Tibial artery (tissue), 4 donors: ENCODE results near the gene ZNF610.

ENCODE experiments used
- DNase-seq, 2 donors: peaks; one replicate each; pipeline ENCODE4 v3.0.0-alpha.2; 2019
- H3K27ac ChIP-seq, 2 donors: fragments of 200-600 bp; sonication (generic) in 1 of 2; 1 replicate in 1 of 2; 2 replicates in 1 of 2; pipeline ENCODE4 v1.5.1; 2018 to 2019; ENCODE audit warnings: mild to moderate bottlenecking in 1 of 2
- H3K27me3 ChIP-seq, 2 donors: fragments of 200-600 bp; sonication (generic) in 1 of 2; one replicate each; pipeline versions ENCODE4 v1.5.1 to v1.6.0; 2016 to 2019
- H3K36me3 ChIP-seq, 3 donors: fragments of 200-600 bp; sonication (generic) in 2 of 3; one replicate each; pipeline ENCODE4 v1.5.1; 2016 to 2019; ENCODE audit warnings: mild to moderate bottlenecking in 2 of 3
- H3K4me1 ChIP-seq, 4 donors: fragments of 200-600 bp; sonication (generic) in 2 of 4; 1 replicate in 3 of 4; 2 replicates in 1 of 4; pipeline ENCODE4 v1.5.1; 2016 to 2019
- H3K4me3 ChIP-seq, 2 donors: fragments of 200-600 bp; sonication (generic) in 1 of 2; 1 replicate in 1 of 2; 2 replicates in 1 of 2; pipeline ENCODE4 v1.5.1; 2018 to 2019; ENCODE audit warnings: mild to moderate bottlenecking in 2 of 2
- H3K9me3 ChIP-seq, 3 donors: fragments of 200-600 bp; sonication (generic) in 1 of 3; one replicate each; pipeline ENCODE4 v1.5.1; 2016 to 2019
- intact Hi-C: fragments of 100-400 bp; cut with DNase I; formaldehyde crosslinking; loops from one replicate; pipeline ENCODE4 v1.15.0; 2023; ENCODE audit warnings: low total_unique reads
- TF ChIP-seq, protein P1 (sequence below), 2 experiments: fragments of 200-600 bp in 1 of 2; fragments of 450-650 bp in 1 of 2; IDR thresholded peaks; one replicate each; pipeline ENCODE4 v1.5.1; 2017 to 2019; ENCODE audit warnings: antibody characterized with exemption in 2 of 2, mild to moderate bottlenecking in 1 of 2, moderate library complexity in 1 of 2

Gene ZNF610

DNA sequence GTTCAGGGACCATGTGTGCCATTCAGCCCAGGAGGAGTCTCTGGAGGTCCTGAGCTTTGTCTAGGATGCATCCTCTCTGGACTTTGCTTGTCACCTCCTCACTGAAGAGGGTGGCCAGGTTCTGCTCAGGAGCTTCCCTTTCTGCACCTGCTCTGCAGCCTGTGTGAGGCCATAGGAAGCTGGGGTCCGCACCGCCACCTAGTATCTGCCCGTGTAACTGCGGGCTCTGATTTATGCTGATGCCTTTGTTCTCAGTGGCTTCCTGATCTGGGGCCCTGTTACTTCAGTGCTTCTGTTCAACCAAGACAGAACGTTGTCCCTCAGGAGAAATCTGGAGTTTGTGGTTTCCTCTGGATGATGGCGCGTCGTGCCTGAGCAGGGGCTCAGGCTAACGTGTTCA lies 15.5 kb downstream of the ZNF610 start:
- DNase-seq = no peak
- Histone ChIP-seq H3K9me3 (peaks cover 0 to 3% (median 0%) of the 10 kb centered on the region in 3 donors), H3K27me3 (no peaks in the 10 kb centered on the region), H3K27ac (no peak overlapping the region), H3K4me3 (no peak overlapping the region), H3K36me3 (peaks cover 70 to 90% (median 89%) of the 10 kb centered on the region in 3 donors), H3K4me1 (no peaks in the 10 kb centered on the region)
- TF ChIP-seq, protein P1, sequence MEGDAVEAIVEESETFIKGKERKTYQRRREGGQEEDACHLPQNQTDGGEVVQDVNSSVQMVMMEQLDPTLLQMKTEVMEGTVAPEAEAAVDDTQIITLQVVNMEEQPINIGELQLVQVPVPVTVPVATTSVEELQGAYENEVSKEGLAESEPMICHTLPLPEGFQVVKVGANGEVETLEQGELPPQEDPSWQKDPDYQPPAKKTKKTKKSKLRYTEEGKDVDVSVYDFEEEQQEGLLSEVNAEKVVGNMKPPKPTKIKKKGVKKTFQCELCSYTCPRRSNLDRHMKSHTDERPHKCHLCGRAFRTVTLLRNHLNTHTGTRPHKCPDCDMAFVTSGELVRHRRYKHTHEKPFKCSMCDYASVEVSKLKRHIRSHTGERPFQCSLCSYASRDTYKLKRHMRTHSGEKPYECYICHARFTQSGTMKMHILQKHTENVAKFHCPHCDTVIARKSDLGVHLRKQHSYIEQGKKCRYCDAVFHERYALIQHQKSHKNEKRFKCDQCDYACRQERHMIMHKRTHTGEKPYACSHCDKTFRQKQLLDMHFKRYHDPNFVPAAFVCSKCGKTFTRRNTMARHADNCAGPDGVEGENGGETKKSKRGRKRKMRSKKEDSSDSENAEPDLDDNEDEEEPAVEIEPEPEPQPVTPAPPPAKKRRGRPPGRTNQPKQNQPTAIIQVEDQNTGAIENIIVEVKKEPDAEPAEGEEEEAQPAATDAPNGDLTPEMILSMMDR (IDR thresholded peaks at IDR 0.05) = no peak
- intact Hi-C loops = no loop called here

- H3K4me3 ChIP-seq = no peak overlapping the region
- H3K9me3 ChIP-seq = peaks cover 0 to 59% (median 43%) of the 10 kb centered on the region in 3 donors
- no peaks in the 10 kb centered on the region for H3K27me3 ChIP-seq
- H3K27ac ChIP-seq = no peak overlapping the region
- intact Hi-C loops = loop anchor here (5.0 kb wide), 1 partner anchor 331 kb away; no protein-coding TSS in a partner anchor
- peaks cover 0 to 9% (median 8%) of the 10 kb centered on the region in 4 donors for H3K4me1 ChIP-seq
- TF ChIP-seq, protein P1 (IDR thresholded peaks at IDR 0.05) = no peak
- peaks cover 47 to 58% (median 48%) of the 10 kb centered on the region in 3 donors for H3K36me3 ChIP-seq
- no peak for DNase-seq
These were observed 30.4 kb downstream of the ZNF610 start for GRCh38 chr19:52366414-52366824.

- Histone ChIP-seq H3K4me1 (peaks cover 0 to 11% (median 8%) of the 10 kb centered on the region in 4 donors), H3K9me3 (peaks cover 0 to 33% (median 20%) of the 10 kb centered on the region in 3 donors), H3K36me3 (peaks cover 45 to 54% (median 45%) of the 10 kb centered on the region in 3 donors), H3K27me3 (no peaks in the 10 kb centered on the region), H3K27ac (peak within 1 kb of the TSS; percentile 89 to 97), H3K4me3 (peak within 1 kb of the TSS; percentile 83 to 85)
- intact Hi-C loops = loop anchor here (5.0 kb wide), 1 partner anchor 328 kb away; no protein-coding TSS in a partner anchor
- DNase-seq = peak; percentile 93 to 95
- TF ChIP-seq, protein P1 (IDR thresholded peaks at IDR 0.05) = no peak
These were observed 33.7 kb downstream of the ZNF610 start, which contains the start of gene ZNF880 for GRCh38 chr19:52369559-52370340. Gene ZNF880, plus strand, starts transcription at chr19:52369923. Its CDS starts 43 bp downstream, at chr19:52369966.

GRCh38 chr19:52370341-52370710 lies 34.3 kb downstream of the ZNF610 start:
- TF ChIP-seq, protein P1 (IDR thresholded peaks at IDR 0.05) = no peak
- no peak for DNase-seq
- intact Hi-C loops = no loop called here

GRCh38 chr19:52391135-52391534 lies 55.1 kb downstream of the ZNF610 start:
- DNase-seq = no peak
- TF ChIP-seq, protein P1 (IDR thresholded peaks at IDR 0.05) = no peak
- intact Hi-C loops = no loop called here

More at GRCh38 chr19:52370341-52370710, 34.3 kb downstream of the ZNF610 start:
- peak overlapping the region; percentile 83 to 85 for H3K4me3 ChIP-seq
- H3K27me3 ChIP-seq = no peaks in the 10 kb centered on the region
- peaks cover 0 to 30% (median 14%) of the 10 kb centered on the region in 3 donors for H3K9me3 ChIP-seq
- H3K27ac ChIP-seq = peak overlapping the region; percentile 89 to 97
- H3K4me1 ChIP-seq = peaks cover 0 to 11% (median 8%) of the 10 kb centered on the region in 4 donors
- peaks cover 45 to 56% (median 45%) of the 10 kb centered on the region in 3 donors for H3K36me3 ChIP-seq

More at GRCh38 chr19:52391135-52391534, 55.1 kb downstream of the ZNF610 start:
- no peak overlapping the region for H3K27ac ChIP-seq
- peaks cover 0 to under 1% (median 0%) of the 10 kb centered on the region in 4 donors for H3K4me1 ChIP-seq
- peaks cover 9 to 81% (median 47%) of the 10 kb centered on the region in 3 donors for H3K9me3 ChIP-seq
- peaks cover 69 to 79% (median 74%) of the 10 kb centered on the region in 3 donors for H3K36me3 ChIP-seq
- no peaks in the 10 kb centered on the region for H3K27me3 ChIP-seq
- no peak overlapping the region for H3K4me3 ChIP-seq
